Fibroblast of skin of left quadriceps (primary cell): ENCODE results near the gene KCTD1.
"Not testable (repeated sequence)": the region's sequence is repeated elsewhere in the genome, so short reads cannot be mapped to it uniquely, and the experiment has no call there.

ENCODE experiments used
- DNase-seq, 2 experiments: peaks; one replicate each; pipeline ENCODE4 v3.0.0-alpha.2; 2013; ENCODE audit warnings: low read depth in 2 of 2

Gene KCTD1

DNA sequence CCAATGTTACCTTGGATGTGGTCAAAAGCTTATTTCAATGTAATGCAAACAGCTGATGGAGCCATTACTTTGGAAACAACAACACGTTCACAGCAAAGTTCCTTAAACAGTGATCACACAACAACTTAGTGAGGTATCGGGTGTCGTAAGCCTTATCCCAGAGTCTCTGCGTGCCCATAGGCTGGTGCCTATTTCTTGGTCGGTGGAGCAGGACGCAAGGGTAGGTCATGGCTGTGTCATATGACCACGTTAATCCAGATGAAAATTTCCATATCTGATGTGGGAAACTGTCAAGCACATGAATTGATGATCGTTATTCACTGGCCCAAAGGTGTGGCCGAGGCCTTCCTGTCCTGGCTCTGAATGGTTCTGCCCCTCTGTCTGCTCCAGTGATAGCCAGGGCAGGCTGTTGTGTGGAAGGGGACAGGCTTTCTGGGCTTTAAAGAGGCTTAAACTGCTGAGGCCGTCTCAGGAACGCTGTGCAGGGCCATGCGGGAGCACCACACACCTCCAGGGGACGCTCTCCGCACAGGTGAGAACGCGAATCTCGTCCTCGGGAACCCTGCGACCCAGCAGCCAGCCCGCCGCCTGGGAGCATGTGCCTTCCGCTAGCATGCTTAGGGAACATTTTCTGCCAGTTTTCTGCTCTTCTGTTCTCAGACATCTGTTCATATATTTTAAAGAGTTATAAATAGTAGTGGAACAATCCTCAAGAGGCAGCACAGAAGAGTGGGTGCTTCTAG is 90.6 kb downstream of the KCTD1 start:
- no peak for DNase-seq

DNA sequence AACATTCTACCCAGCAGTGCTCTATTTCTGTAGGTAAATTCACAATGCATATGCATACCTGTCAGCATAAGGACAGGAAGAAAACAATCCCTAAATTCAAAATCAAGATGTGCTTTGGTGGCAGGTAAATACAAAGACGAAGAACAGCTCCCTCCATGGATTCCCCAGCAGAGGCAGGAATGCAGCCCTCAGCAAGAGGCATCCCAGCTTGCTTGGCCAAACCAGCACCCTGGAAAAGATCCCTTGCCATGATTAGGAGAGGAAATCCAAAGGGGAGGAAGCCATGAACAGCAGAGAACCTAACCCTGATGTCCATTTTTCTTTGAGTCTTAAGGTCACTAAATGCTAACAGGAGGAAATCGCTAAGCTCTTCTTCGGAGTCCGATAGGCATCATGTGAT is 91.2 kb downstream of the KCTD1 start:
- DNase-seq = no peak

DNA sequence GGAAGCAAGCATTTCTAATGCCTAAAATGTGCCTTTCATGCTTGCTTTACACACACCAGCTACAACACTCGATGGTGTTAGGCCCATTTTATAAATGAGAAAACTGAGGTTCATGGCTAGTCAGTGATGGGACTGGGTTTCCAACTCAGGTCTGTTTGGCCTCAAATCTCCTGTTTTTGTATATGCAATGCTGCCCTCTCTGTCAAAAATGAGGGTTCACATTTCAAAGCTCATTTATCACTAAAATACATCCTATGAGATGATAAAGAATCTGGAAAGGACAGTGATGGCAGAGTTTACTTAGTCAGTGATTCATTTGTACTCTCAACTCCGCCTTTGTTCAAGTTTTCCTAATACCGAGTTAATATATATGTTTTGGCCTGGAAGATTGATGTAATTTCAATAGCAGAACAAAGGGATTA is 92.3 kb downstream of the KCTD1 start:
- no peak for DNase-seq

DNA sequence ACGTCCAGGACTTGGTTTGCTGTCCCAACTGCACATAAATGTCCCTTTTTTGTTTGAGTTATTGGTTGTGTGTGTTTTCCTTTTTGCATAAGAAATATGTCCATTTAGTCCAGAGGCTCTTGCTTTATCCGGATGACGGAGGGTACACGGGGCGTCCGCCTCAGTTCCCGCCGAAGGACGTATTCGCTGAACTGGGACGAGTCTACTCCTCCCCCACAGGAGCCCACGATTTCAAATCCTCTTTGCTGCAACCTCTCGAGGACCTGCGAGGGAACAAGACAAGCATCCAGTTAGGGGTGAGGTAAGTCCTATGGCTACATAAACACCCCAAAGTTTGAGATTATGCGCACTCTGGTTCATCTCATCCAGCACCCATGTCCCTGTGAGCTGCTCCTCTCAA is 92.7 kb downstream of the KCTD1 start:
- no peak for DNase-seq

DNA sequence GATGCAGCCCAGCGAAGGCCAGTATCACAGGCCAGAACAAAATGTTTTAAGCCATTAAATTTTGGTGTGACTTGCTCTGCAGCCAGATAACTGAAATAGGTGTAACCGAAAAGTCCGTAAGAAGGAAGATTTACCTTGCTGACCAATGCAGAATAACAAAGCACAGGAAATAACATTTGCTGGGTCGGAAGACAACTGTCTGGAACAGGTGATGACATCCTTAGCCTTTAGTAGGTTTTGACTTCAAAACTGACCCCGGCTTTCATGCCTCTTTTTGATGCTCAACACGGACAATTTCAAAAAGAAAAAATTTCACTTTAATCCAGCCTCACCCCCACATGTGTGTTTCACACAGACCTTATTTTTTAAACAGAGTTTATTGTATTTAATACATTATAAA is 93.7 kb downstream of the KCTD1 start:
- no peak for DNase-seq

DNA sequence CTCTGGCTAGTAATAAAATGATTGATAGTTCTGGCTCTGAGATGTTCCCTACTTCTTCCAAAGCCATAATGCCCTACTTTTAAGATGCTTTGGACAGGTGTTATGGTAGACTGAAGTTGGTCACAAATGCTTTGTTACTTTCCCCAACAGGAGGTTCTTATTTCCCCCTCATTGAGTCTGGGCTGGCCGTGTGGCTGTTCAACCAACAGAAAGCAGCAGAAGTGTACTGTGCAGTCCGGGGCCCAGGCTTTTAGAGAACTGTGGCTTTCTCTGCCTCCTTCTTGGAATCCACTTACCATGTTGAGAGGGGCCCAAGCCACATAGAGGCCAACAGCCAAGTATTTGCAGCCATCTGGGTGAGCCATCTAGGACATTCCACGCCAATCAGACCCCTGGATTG is 94.2 kb downstream of the KCTD1 start:
- DNase-seq = no peak

DNA sequence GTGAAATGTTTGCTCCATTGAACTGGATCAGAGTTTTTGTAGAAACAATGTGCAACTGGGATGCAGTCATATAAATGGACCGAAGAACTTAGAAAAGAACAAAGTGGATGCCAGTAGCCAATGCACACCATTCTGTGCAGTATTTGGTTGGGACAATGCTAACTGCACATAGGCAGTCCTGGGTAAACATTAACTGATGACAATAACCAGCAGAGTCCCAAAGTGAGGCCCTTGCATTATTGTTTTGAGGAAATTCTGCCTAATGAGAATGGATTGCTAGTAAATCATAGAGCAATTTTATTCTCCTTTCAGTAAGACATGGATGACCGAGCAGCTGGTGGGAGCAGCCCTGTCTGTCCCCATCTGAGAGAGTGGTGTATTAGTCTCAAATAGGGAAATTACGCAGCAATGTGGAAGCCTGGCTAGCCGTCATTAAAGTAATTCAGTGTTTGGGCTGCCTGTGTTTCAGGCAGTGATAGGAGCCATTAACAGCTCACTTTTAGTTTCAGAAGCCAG is 94.9 kb downstream of the KCTD1 start:
- no peak for DNase-seq

DNA sequence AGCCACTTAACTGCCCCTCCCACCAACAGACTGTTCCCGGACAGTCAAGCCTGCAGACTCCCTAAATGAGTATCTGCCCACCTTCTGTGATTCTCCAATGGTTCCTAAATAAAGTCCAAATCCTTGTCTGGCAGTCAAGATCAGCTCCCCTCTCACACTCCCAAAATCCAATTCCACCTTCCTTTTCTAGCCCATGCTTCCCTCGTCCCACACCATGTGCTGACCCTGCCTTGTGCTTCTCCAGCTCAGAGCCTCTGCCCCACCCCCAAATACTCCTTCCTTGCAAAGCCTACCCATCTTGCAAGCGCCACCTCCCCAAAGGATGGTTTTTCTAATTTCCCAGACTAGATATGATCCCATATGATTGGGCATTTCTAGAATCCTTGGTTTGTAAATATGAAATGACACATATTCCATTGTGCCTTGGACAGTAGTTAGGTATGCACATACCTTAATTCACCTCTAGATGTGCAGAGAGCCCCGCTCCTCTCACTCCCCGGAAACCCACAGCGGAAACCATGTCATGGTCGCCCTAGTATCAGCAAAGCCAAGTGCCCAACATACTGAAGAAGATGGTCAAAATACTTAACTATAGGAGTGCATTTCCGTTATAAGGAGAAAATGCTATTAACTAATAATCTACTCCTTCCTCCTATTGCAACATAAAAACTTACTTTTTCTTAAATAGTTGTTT is 97.2 kb downstream of the KCTD1 start:
- no peak for DNase-seq

DNA sequence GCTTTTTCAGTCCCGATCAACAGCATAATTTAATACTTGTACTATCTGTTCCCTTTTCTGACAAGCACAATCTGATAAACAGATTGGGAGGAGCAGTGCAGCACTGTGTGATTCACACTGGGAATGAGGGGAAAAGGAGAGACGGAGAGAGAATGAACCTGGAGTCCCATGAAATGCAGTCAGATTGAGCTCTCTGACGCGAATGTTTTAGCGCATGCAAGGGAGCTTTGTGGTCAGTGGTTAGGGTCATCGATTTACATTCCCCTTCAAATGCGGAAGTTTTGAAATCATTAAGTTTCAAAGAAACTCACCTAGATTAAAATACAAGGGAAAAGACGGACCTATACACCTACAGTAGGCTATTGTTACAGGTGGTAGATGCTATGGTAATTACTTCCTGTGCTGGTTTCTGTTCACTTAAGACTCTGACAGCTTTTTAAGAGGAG is 99.6 kb downstream of the KCTD1 start:
- no peak for DNase-seq

DNA sequence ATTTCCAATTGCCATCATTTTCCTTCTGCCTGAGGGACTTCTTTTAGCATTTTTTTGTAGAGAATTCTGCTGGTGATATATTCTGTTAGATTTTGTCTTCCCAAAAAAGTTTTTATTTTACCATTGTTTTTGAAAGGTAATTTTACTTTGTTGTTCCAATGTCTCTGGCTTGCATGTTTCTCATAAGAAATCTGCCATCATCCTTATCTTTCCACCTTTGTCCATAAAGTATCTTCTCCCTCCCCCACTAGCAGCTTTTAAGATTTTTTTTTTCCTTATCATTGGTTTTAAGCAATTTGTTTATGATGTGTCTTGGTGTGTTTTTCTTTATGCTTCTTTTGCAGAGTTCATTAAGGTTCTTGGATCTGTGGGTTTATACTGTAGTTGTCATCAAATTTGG is 104.5 kb downstream of the KCTD1 start:
- no peak for DNase-seq

DNA sequence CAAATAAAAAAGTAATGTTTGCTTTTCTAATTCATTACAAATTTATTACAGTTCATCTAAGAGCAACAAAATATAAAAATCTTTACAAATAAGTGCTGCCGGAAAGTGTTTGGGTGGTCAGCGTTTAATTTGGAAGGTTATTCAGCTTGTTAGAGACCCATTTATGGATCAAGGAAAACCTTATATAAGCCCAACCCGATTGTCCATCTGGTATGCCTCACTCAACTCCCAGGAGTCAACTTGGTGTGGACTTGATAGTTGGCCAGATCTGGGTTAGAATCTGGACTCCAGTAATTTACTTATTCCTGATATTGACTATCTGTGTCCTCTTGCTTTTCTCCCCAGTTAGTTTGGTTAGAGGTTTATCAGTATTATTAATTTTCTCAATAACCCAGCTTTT is 106.2 kb downstream of the KCTD1 start:
- no peak for DNase-seq

DNA sequence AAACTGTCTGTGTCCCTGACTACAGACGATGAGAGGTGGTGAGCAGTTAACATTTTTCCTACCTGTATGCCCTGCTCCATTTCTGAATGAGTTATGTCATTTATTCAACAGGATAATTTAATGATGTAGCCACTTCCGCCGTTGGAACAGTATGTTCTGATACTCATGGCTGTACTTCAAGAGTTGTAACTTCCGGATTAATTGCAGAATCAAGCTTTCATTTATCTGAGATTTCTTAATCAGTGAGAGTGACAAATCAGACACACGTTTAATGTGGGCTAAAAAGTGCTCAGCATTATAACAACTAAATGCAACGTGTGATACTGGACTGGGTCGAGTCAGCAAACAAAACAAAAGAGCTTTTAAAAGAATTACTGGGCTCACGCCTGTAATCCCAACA is 107.7 kb downstream of the KCTD1 start:
- no peak for DNase-seq

DNA sequence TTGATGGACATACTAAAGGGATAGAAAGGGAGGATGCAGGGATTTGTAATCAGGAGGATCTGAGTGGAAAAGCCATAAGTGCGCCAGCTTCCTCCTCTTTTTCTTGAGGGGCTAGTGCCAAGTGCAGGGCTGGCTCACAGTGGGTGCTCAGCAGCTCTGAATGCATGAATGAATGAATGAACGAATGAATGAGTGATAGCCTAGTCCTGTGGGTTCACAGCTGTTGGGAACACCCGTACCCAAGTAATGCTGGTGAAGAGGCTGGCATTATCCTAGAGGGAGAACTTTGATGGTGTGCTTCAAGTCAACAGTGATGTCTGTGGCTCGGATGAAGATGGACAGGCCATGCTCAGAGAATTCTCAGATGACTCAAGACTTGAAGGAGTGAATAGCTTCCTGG is 108.8 kb downstream of the KCTD1 start:
- DNase-seq = no peak

DNA sequence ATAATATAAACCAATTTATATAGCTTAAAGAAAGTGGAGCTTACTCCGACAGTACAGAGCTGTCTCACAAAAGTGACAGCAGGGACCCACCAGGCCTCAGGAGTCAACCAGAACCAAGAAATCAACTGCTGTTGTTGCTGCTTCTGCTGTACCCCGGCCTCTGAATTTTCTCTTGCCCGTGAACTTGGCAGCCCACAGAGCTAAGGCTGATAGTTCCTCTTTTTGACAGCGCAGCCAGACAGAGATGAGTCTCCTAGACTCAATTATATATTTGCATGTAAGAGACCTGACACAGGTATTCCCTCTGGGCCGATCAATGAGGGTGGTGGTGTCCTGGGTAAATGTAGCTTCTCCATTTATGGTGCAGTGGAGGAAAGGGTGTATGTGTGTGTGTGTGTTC is 109.4 kb downstream of the KCTD1 start:
- no peak for DNase-seq

DNA sequence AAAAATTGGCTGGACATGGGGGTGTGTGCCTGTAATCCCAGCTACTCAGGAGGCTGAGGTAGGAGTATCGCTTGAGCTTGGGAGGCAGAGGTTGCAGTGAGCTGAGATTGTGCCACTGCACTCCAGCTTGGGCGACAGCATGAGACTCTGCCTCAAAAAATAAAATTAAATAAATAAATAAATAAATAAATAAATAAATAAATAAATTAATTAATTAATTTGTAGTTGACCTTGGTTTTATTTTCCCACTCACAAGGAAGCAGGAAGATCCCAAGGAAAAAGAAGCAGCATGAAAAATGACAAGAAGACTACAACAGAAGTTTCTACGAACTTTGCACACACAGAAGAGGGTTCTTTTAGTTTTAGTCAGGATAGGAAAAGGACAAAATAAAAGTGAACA is 110.7 kb downstream of the KCTD1 start:
- DNase-seq = not testable (repeated sequence)

DNA sequence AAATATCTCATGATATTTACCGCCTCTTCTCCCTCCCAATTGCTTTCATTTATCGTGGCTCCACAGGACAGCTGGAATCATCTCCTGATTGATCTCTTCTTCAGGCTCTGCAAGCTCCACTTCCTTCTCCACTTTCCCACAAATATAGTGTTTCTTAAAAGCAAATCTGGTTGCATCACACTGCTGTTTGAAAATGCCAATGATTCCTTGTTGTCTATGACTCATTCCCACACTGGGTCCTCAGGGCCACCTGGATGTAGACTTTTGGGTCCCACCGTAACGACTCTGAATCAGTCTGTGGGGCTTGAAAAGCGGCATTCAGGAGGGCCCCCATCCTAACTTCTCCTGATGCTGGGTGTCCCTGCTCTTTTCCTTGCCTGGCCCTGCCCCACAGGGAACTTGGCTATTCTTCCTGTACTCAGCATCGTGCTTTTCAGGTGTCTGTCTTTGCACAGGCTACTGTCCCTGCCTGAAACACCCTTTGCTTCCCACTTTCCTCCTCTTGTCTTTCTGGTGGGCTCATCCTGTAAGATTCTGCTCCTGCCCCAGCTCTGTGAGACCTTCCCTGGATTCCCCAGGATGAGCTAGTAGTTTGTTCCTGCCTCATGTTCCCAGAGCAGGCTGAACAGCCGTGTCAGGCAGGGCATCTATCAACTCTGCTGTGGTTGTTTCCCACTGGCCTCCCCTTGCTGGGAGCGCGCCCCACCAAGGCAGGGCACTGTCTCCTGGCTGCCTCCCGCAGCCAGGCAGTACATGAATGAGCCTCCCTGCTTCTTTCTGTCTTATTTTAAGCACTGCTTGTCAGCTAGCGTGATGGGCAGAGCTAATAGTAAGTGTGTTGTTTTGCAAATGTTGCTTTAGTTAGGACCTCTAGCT is 111.9 kb downstream of the KCTD1 start:
- DNase-seq = peak; percentile 77

DNA sequence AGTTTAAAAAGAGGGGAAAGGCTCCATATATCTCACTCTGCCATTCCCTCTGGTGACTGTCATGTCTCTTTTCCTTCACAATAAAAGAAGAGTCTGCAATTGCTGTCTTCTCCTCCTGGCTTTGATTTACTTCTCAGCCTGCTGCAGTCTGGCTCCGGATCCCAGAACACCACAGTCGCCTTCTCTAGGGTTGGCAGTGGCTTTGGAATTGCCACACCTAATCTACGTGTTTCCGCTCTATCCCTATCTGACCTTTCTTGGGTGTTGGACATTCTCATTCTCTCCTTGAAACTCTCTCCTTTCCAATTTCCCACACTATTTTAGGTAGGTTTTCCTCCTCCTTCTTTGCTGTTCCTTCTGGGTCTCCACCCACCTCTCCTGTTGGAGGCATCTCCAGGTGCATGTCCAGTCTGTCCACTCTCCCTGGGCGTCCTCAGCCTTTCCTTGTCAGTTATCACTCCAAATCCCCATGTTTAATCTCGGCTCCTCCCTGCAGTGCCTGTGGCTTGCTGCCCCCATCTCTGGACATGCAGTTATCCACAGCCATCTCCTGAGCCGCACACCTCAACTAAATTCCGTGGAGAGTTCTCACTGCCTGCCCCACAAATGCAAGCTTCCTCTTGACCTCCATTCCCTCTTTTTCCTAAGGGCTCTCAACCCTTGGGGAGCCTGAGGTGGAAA is 112.8 kb downstream of the KCTD1 start:
- no peak for DNase-seq

DNA sequence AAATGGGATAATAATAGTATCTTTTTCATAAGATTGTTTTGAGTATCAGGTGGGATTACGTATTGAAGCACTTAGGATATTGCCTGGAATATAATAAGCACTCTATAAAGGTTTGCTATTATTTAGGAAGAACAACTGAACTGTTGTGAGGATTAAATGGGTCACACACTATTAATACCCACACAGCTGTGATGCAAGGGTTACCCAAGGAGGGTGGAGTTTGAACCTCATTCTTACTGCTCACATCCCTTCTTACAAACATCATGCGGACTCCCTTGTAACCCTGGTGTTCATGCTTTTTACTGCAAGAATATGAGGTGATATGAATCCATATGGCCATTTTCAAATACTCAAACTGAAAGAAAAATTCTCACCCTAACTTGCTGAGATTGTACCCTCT is 113.5 kb downstream of the KCTD1 start:
- no peak for DNase-seq

DNA sequence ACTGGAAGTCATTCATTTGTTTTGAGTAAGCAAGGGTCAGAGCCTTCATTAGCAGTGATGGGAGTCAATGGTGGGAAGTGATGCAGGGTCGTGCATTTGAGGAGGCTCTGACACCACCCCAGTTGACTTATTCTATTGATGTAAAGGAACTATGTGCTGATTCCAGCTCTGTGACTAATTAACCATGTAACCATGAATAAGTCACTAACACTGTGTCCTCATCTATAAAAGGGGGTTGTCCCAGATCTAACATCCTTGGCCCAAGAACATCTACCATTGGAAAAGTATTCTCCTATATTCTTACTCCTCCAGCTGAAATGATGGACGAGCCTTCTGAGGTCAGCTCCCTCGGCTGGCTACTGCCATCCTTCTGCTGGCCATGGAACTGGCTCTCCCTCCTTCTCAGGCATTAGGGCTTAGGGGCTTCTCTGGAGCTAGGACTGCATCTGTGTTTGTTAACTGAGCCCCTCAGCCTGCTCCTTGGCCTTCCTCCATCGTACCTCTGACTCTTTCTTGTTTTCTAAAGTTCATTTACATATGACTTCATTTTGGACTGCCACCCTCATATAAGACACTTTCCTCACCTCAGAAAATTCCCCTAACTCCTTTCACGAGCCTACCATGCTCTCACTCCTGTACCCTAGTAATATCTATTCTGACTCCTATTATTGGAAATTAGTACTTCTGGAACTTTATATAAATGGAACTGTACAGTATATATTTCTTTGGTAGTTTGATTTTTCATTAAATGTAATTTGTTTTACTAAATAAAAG is 115.5 kb downstream of the KCTD1 start:
- DNase-seq = no peak

DNA sequence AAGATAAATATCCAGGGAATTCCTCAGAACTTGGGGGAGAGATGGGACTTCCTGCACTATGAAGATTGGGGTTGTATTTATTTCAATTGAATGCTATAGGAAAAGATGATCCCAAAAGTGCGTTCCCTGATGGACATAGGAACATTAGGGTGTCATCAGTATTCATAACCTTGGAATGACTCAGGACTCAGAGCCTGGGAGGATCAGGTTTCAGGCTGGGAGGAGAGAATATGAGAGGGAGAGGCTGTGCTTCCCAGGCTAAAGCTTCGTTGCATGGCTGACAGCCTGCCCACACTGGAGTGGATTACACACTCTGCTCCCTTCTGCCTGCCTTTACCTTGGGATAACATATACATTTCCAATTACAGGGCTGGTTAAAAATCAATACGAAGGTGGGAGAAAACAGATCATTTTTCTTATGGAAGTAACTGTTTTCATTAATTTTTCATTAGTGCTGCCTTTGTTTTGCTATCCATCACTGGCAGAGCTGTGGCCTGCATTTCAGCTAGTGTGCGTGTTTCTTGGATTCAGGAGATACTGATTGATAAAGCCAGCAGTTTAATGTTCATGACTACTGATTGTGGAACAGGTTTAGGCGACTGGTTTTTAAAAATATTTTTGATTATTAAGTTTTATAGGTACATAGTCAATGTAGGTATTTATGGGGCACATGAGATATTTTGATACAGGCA is 118.7 kb downstream of the KCTD1 start:
- DNase-seq = peak; percentile 65 to 66
